Kidney epithelial cell (primary cell): ENCODE measurements around the gene SFMBT2. TPM values are rescaled to one million over a fixed set of nuclear protein-coding genes. Genes with fewer than 3 reads are reported as not detected.

ENCODE experiments used
- DNase-seq: peaks from one replicate; pipeline ENCODE4 v3.0.0-alpha.2; 2010; ENCODE audit warnings: low read depth
- H3K27me3 ChIP-seq: 2 replicates; pipeline ENCODE4 v1.6.0; 2011; ENCODE audit warnings: low read length; ENCODE audit not compliant: control insufficient read depth, insufficient read depth
- H3K36me3 ChIP-seq: 2 replicates; pipeline ENCODE4 v1.5.1; 2011; ENCODE audit warnings: low read length; ENCODE audit not compliant: control insufficient read depth, insufficient read depth
- H3K4me3 ChIP-seq: 2 replicates; pipeline ENCODE4 v1.5.1; 2011; ENCODE audit warnings: low read depth, mild to moderate bottlenecking, control low read depth, low read length
- CTCF ChIP-seq: IDR thresholded peaks from 2 replicates; pipeline ENCODE4 v1.5.1; 2011; ENCODE audit warnings: mild to moderate bottlenecking, moderate library complexity, low read length, control low read depth, inconsistent platforms; ENCODE audit not compliant: insufficient read depth, poor library complexity, severe bottlenecking
- total RNA-seq: library from RNA; depleted of rRNA; stranded (reverse); fragments of >200 nt; gene quantifications from 2 replicates; pipeline ENCODE4 v1.2.3, GENCODE V29; 2015

SFMBT2 gene
- total RNA-seq, 1 donor from 2014 or later = 3.1 TPM

- no peak for TF ChIP-seq CTCF
- H3K36me3 ChIP-seq = no peaks in the 10 kb centered on the region
Observed at GRCh38 chr10:7343040-7343439, 67.8 kb downstream of the SFMBT2 start.

GRCh38 chr10:7340179-7340874 lies 70.5 kb downstream of the SFMBT2 start:
- Histone ChIP-seq H3K36me3 (no peaks in the 10 kb centered on the region), H3K4me3 (no peak overlapping the region), H3K27me3 (no peaks in the 10 kb centered on the region)
- no peak for DNase-seq
- no peak for TF ChIP-seq CTCF

More at GRCh38 chr10:7343040-7343439, 67.8 kb downstream of the SFMBT2 start:
- no peaks in the 10 kb centered on the region for H3K27me3 ChIP-seq
- DNase-seq = no peak
- H3K4me3 ChIP-seq = no peak overlapping the region

DNA sequence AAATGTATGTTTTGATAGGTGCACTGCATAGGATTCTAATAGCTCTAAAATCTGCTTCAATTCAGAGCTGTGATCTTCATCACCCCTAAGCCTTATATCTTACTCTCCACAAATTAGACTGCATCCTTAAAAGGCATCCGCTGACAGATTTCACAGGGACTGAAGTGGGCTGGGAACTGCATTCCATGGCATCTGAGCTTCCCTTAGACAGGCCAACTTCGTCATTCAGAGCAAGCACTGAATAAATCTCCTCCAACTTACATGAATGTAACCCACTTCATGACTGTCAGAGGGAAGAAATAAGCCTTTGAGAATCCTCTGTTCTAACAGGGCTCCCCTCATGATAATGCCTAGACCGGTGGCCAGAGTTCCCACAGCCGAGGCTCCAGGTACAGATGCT lies 71.3 kb downstream of the SFMBT2 start:
- Histone ChIP-seq H3K36me3 (no peaks in the 10 kb centered on the region), H3K27me3 (no peaks in the 10 kb centered on the region), H3K4me3 (no peak overlapping the region)
- DNase-seq = no peak
- no peak for TF ChIP-seq CTCF

- DNase-seq = no peak
- Histone ChIP-seq H3K27me3 (no peaks in the 10 kb centered on the region), H3K36me3 (no peaks in the 10 kb centered on the region), H3K4me3 (no peak overlapping the region)
- no peak for TF ChIP-seq CTCF
Observed at GRCh38 chr10:7338469-7338868, 72.4 kb downstream of the SFMBT2 start.

GRCh38 chr10:7337431-7338171 lies 73.2 kb downstream of the SFMBT2 start:
- Histone ChIP-seq H3K27me3 (no peaks in the 10 kb centered on the region), H3K4me3 (no peak overlapping the region), H3K36me3 (no peaks in the 10 kb centered on the region)
- TF ChIP-seq CTCF = no peak
- DNase-seq = no peak
